HUES48 (cell line): Measurements from ENCODE around the gene HSF4.

Experiments used
- H3K27ac ChIP-seq: one replicate; pipeline ENCODE4 v1.7.0; 2013; ENCODE audit warnings: low read depth, low read length, inconsistent platforms
- H3K27me3 ChIP-seq: 2 replicates; pipeline ENCODE4 v1.6.1; 2013; ENCODE audit warnings: mild to moderate bottlenecking, low read length; ENCODE audit not compliant: control insufficient read depth, insufficient read depth
- H3K36me3 ChIP-seq: 2 replicates; pipeline ENCODE4 v1.6.1; 2013; ENCODE audit warnings: low read length; ENCODE audit not compliant: control insufficient read depth, insufficient read depth
- H3K4me1 ChIP-seq: 2 replicates; pipeline ENCODE4 v1.6.1; 2013; ENCODE audit warnings: mild to moderate bottlenecking, low read length; ENCODE audit not compliant: control insufficient read depth, insufficient read depth
- H3K4me3 ChIP-seq: 2 replicates; pipeline ENCODE4 v1.5.1; 2013; ENCODE audit warnings: mild to moderate bottlenecking, low read depth, low read length
- H3K9ac ChIP-seq: 2 replicates; pipeline ENCODE4 v1.6.1; 2013; ENCODE audit warnings: mild to moderate bottlenecking, low read depth, low read length, moderate library complexity
- H3K9me3 ChIP-seq: 2 replicates; pipeline ENCODE4 v1.6.1; 2013; ENCODE audit warnings: low read length; ENCODE audit not compliant: control insufficient read depth, insufficient read depth

The HSF4 gene

DNA sequence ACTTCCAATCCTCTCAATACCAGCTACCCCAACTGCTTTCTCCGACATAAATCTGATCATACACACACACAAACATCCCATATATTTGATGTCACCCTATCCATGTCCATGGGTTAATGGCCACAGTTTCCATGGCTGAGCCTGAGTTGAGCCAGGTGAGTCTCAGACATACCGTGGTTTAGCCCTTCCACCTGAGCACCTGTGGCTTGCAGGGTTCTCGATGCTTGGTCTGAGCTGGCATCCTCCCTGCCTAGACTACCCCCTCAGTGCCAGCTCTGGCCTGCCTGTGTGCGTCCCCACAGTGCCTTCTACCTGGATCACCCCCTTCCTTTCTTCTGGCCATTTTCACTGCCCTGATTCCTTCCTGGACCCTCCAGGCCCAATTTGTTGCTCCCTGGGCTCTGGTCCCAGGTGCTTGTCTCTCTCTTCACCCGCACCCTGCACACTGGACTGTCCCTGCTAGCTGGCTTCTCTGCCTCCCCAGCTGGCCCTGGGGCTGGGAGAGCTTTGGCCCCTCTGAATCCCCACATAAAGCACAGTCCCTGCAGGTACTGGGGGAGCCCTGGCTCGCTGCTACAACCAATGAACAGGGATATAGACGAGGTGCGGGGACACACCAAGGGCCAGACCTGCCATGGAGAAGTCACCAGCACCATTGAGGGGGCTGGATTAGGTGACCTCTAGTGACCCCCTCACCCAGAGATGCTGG is 41.7 kb downstream of the HSF4 start:
- H3K36me3 ChIP-seq = peaks cover 11% of the 10 kb centered on the region; the same call in 1 of the 2 replicates
- no peak overlapping the region for H3K4me3 ChIP-seq
- no peak overlapping the region for H3K27ac ChIP-seq
- no peak overlapping the region for H3K9ac ChIP-seq
- no peaks in the 10 kb centered on the region for H3K9me3 ChIP-seq
- H3K4me1 ChIP-seq = peaks cover 5% of the 10 kb centered on the region; the same call in 1 of the 2 replicates
- H3K27me3 ChIP-seq = no peaks in the 10 kb centered on the region

DNA sequence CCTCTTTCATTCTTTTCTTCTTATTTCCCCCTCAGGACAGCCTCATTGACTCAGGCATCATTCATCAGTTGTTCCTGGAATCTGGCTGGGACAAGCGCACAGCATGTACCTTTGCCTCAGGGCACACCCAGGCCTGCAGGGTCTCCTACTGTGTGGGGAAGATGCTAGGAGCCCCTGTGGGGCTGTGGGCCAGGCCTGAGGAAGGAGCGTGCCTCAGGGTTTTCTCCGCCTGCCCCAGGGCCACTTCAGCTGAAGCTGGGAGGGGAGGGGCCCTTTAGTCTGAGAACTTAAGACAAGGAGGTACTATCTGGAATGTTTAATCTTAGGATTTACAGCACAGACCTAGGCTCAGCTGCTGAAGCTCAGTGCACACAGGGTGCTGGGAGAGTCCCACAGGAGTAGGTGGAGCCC is 42.3 kb downstream of the HSF4 start:
- Histone ChIP-seq H3K9me3 (no peaks in the 10 kb centered on the region), H3K4me3 (no peak overlapping the region), H3K27ac (no peak overlapping the region), H3K4me1 (peaks cover 5% of the 10 kb centered on the region; the same call in 1 of the 2 replicates), H3K27me3 (peaks cover 5% of the 10 kb centered on the region), H3K9ac (no peak overlapping the region), H3K36me3 (peaks cover 6% of the 10 kb centered on the region; the same call in 1 of the 2 replicates)

DNA sequence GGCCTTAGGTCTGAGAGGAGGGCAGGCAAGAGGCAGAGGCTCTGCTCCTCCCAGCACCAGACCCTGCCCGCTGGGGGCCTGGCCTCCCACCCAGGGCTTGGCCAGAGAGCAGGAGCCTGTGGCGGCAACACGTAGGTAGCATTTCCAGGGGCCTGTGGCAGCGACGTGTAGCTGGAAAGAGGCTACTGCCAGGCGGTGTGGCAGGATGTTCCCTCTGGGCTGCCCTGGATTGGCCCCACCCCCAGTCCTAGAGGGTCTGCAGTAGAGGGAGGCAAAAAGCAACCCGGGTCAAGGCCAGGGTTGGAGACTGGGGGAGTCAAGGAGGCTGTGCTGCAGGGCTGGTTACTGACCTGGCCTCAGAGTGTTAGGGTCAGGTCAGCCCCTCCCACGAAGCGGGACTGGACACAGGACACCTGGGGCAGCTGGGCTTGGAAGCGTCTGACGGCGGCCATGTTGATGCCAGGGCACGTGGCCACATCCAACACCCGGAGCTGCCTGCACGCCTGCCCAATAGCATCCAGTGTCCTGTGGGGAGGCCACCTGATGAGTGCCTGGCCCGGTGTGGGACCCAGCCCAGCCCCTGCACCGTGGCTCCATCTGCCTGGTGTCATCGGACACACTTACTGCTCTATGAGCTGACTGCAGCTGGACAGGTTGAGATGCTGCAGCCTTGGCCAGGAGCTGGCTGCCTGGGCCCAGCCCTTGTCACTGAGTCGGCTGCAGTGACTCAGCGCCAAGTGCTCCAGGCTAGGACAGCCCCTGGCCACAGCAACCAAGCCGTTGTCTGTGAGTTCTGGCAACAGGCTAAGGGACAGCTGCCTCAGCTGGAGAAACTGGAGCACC is 42.9 kb downstream of the HSF4 start:
- H3K27me3 ChIP-seq = peaks cover 5% of the 10 kb centered on the region
- H3K4me1 ChIP-seq = peaks cover 5% of the 10 kb centered on the region; the same call in 1 of the 2 replicates
- no peaks in the 10 kb centered on the region for H3K9me3 ChIP-seq
- H3K36me3 ChIP-seq = 0 out of 2 replicates have a peak, but pooled peaks cover 3% of the 10 kb centered on the region
- H3K9ac ChIP-seq = no peak overlapping the region
- H3K4me3 ChIP-seq = no peak overlapping the region
- H3K27ac ChIP-seq = no peak overlapping the region

DNA sequence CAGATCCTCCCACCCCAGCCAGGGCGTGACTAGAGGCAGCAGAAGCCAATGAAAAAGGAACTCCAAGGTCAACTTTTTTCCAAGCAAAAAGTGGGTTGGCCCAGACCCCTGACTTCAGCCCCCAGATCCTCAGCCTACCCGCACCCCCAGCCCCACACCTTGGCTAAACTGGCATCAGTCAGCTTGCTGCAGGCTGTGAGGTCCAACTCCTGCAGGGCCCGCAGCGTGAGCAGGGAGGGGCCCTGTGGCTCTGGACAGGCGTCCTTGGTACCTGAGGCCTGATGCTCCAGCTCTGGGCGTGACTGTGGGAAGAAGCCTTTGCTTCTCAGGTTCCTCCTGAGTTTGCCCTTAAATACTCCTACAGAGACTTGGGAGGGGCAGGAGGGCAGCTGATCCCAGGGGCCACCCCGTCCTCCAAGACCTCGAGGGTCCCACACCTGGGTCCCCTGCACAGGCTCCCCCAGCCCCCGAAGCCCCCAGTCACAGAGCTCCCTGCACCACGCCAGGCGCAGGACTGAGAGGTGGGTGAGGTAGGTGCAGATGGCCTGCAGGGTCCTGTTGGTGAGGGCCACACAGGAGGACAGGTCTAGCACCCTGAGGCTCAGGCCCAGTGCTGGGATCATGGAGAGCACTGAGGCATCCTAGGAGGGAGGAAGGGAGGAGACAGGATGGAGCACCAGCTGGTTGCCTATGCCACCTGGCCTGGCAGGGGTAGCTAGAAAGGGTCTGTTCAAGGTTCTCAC is 43.8 kb downstream of the HSF4 start:
- H3K4me1 ChIP-seq = peaks cover 5% of the 10 kb centered on the region; the same call in 1 of the 2 replicates
- H3K27me3 ChIP-seq = peaks cover 8% of the 10 kb centered on the region
- no peak overlapping the region for H3K27ac ChIP-seq
- no peaks in the 10 kb centered on the region for H3K36me3 ChIP-seq
- H3K9ac ChIP-seq = no peak overlapping the region
- no peak overlapping the region for H3K4me3 ChIP-seq
- no peaks in the 10 kb centered on the region for H3K9me3 ChIP-seq

DNA sequence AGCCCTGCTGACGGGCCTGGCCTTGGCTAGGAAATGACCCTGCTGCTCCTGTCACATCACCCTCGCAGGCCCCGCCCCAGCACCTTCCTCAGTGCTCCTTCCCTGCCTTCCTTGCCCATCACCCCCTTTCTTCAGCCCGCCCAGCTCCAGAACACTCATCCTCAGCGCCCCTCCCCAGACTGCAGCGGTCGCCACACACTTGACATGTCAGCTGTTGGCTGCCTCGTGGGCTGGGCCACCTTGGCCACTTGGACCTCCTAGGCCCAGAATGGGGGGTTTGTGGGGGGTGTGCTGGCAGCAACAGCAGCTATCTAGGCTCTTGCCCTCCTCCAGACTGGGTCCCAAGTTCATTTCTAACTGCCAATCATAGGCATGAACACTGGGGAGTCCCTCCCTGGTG is 45.0 kb downstream of the HSF4 start:
- Histone ChIP-seq H3K36me3 (no peaks in the 10 kb centered on the region), H3K27ac (no peak overlapping the region), H3K4me3 (no peak overlapping the region), H3K4me1 (peaks cover 5% of the 10 kb centered on the region; the same call in 1 of the 2 replicates), H3K9ac (no peak overlapping the region), H3K27me3 (peaks cover 8% of the 10 kb centered on the region), H3K9me3 (no peaks in the 10 kb centered on the region)

DNA sequence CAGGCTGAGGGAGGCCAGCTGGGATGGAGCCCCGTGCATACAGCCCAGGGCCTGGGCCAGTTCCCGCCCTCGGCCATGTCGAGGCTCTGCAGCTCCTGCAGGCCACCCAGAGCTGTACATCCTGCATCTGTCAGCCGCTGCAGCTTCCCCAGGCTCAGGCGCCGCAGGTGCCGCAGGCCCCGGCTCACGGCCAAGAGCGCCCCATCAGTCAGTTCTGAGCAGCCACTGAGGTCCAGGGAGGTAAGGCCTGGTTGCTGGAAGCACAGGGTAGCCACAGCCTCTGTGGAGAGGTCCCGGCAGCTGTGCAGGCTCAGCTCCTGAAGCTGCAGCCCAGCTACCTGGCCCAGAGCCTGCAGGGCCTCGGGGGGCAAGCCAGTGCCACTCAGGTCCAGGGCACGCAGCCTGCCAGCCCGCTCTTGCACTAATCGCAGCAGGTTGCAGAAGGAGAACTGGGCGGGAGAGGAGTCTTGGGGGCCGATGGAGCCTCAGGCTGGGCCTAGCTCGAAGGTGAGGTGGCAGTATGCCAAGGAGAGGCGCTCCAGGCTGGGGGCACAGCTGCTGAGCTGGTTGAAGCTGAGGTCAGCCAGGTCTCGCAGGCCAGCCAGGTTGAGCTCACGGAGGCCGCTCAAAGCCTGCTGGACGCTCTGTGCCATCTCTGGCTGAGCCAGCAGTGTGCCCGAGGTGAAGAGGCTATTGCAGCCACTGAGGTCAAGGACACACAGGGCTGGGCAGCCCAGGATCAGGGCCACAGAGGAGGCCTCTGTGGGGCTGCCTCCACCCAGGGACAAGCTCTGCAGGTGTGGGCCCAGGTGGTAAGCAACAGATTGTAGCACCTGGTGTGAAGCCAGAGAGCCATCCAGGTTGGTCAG is 45.8 kb downstream of the HSF4 start:
- Histone ChIP-seq H3K4me1 (peaks cover 5% of the 10 kb centered on the region; the same call in 1 of the 2 replicates), H3K27me3 (peaks cover 8% of the 10 kb centered on the region), H3K27ac (no peak overlapping the region), H3K9ac (no peak overlapping the region), H3K36me3 (no peaks in the 10 kb centered on the region), H3K4me3 (no peak overlapping the region), H3K9me3 (no peaks in the 10 kb centered on the region)

DNA sequence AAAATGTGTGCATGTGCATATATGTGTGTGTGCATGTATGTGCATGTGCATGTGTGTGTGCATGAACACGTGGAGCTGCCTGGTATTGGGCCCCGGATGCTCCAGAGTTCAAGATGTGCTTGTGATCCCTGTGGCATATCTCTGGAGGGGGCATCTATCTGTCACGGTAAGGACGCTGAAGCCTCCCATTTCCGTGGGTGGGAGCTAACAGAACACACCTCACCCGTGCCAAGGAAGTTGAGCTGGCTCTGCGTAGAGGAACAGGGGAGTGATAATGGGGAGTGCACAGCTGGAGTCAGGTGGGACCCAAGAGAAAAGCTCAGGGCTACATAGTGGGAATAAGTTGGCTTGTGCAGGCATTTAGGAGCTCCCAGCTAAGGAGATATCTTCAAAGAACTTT is 47.1 kb downstream of the HSF4 start:
- H3K9ac ChIP-seq = no peak overlapping the region
- no peak overlapping the region for H3K4me3 ChIP-seq
- H3K27me3 ChIP-seq = peaks cover 8% of the 10 kb centered on the region
- H3K27ac ChIP-seq = no peak overlapping the region
- H3K4me1 ChIP-seq = peaks cover 5% of the 10 kb centered on the region; the same call in 1 of the 2 replicates
- no peaks in the 10 kb centered on the region for H3K36me3 ChIP-seq
- no peaks in the 10 kb centered on the region for H3K9me3 ChIP-seq

DNA sequence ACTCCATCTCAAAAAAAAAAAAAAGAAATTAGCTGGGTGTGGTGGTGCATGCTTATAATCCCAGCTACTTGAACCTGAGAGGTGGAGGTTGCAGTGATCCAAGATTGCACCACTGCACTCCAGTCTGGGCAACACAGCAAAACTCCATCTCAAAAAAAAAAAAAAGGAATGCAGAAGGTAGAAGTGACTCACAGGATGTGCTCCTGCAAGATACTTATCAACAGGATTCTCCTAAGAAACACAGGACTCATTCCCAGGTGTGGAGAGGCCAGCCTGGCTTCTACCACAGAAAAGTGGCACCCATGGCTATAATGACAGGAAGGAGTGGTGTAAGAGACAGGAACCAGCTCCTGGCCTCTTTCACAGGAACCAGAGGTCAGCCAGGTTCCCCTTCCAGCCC is 48.2 kb downstream of the HSF4 start:
- H3K36me3 ChIP-seq = no peaks in the 10 kb centered on the region
- H3K4me1 ChIP-seq = no peaks in the 10 kb centered on the region
- H3K9ac ChIP-seq = no peak overlapping the region
- H3K9me3 ChIP-seq = no peaks in the 10 kb centered on the region
- no peak overlapping the region for H3K4me3 ChIP-seq
- peaks cover 8% of the 10 kb centered on the region for H3K27me3 ChIP-seq
- no peak overlapping the region for H3K27ac ChIP-seq

DNA sequence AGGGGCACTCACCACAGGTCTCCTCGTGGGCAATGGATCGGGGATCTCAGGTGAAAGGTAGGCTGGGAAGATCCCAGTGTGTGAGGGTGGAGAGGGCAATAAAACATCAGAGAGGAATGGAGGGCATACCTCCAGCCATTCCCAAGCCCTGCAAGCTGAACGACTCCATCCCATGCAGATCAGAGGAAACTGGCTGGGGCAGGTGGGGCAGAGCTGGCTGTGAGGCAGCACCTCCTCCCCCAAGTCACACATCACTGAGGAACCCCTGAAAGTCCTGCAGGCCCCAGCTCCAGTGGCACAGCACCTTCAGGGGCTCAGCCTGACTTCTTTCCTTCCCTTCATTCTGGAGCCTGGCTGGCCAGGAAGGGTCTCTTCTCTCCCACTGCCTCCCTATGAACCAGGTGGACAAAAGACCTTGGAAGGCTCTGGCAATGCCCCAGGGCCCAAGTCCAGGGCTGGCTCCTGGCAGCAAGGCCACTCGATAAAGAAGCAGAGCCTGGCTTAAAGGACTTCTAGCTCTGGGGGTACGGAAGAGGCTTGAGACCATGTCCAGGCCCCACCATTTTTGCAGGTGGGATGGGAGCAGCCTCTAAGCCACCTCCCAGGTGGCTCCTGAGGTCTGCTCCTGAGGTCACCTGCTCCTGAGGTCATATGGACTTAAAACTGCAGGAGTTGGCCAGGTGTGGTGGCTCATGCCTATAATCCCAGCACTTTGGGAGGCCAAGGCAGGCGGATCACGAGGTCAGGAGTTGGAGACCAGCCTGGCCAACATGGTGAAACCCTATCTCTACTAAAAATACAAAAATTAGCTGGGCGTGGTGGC is 48.9 kb downstream of the HSF4 start:
- Histone ChIP-seq H3K4me3 (no peak overlapping the region), H3K27ac (no peak overlapping the region), H3K4me1 (no peaks in the 10 kb centered on the region), H3K36me3 (no peaks in the 10 kb centered on the region), H3K9me3 (no peaks in the 10 kb centered on the region), H3K9ac (no peak overlapping the region), H3K27me3 (peaks cover 8% of the 10 kb centered on the region)
